Measurements from ENCODE around the gene MTPN. TPM values are rescaled to one million over a fixed set of nuclear protein-coding genes. Genes with fewer than 3 reads are reported as not detected.

MTPN gene
- total RNA-seq, 6 experiments from 2014 or later: 31.6 to 42.3 (median 39.5) TPM

DNA sequence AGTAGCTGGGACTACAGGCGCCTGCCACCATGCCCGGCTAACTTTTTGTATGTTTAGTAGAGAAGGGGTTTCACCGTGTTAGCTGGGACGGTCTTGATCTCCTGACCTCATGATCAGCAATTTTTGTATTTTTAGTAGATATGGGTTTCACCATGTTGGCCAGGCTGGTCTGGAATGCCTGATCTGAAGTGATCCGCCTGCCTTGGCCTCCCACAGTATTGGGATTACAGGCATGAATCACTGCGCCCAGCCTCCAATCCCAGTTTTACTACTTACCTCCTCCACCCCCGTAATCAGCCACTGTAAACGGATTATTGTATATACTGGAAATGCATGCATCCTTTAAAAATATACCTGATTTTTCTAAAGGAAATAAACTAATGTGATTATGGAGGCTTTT lies 35.1 kb upstream of the MTPN start:
- Histone ChIP-seq H3K36me3 (no peaks in the 10 kb centered on the region), H3K27ac (no peak overlapping the region), H3K27me3 (no peaks in the 10 kb centered on the region), H3K4me3 (no peak overlapping the region), H3K4me1 (no peaks in the 10 kb centered on the region), H3K9me3 (no peaks in the 10 kb centered on the region)
- DNase-seq (no peak), ATAC-seq (no peak)
- intact Hi-C loops (cut with DNase I): loop anchor here in 1 of 2 donors (5.0 kb wide), 1 partner anchor 210 kb away; no protein-coding TSS in a partner anchor
- WGBS (ENCODE audit: insufficient coverage, low coverage, low lambda C conversion rate, missing lambda C conversion rate): 73% methylated on average over 6 of the region's 8 CpGs
- no peak for TF ChIP-seq POLR2A (IDR thresholded peaks at IDR 0.05)
- TF ChIP-seq, protein P1, sequence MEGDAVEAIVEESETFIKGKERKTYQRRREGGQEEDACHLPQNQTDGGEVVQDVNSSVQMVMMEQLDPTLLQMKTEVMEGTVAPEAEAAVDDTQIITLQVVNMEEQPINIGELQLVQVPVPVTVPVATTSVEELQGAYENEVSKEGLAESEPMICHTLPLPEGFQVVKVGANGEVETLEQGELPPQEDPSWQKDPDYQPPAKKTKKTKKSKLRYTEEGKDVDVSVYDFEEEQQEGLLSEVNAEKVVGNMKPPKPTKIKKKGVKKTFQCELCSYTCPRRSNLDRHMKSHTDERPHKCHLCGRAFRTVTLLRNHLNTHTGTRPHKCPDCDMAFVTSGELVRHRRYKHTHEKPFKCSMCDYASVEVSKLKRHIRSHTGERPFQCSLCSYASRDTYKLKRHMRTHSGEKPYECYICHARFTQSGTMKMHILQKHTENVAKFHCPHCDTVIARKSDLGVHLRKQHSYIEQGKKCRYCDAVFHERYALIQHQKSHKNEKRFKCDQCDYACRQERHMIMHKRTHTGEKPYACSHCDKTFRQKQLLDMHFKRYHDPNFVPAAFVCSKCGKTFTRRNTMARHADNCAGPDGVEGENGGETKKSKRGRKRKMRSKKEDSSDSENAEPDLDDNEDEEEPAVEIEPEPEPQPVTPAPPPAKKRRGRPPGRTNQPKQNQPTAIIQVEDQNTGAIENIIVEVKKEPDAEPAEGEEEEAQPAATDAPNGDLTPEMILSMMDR (IDR thresholded peaks at IDR 0.05): no peak

- 25% methylated on average over 4 of the region's 4 CpGs for WGBS (ENCODE audit: insufficient coverage, low coverage, low lambda C conversion rate, missing lambda C conversion rate)
- peak; percentile 36 to 67 (median 63) for ATAC-seq
- intact Hi-C loops (cut with DNase I): loop anchor here in 1 of 2 donors (5.0 kb wide), 1 partner anchor 207 kb away; no protein-coding TSS in a partner anchor
Observed at GRCh38 chr7:136009488-136010079, 32.4 kb upstream of the MTPN start.

DNA sequence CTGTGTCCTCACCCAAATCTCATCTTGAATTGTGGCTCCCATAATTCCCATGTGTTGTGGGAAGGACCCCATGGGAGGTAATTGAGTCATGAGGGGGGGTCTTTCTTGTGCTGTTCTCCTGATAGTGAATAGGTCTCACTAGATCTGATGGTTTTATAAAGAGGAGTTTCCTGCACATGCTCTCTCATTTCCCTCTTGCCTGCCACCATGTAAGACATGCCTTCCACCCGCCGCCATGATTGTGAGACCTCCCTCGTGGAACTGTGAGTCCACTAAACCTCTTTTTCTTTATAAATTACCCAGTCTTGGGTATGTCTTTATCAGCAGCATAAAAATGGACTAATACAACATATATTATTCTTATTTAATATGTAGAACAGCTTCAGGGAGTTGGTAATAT lies 29.0 kb upstream of the MTPN start:
- no peaks in the 10 kb centered on the region for H3K4me1 ChIP-seq
- no peak overlapping the region for H3K4me3 ChIP-seq
- 79% methylated on average over 3 of the region's 3 CpGs for WGBS (ENCODE audit: insufficient coverage, low coverage, low lambda C conversion rate, missing lambda C conversion rate)
- TF ChIP-seq, protein P1 (IDR thresholded peaks at IDR 0.05): no peak
- TF ChIP-seq POLR2A (IDR thresholded peaks at IDR 0.05): no peak
- H3K27ac ChIP-seq: no peak overlapping the region
- DNase-seq (no peak), ATAC-seq (no peak)
- no peaks in the 10 kb centered on the region for H3K36me3 ChIP-seq
- H3K9me3 ChIP-seq: no peaks in the 10 kb centered on the region
- intact Hi-C loops (cut with DNase I): no loop called here
- H3K27me3 ChIP-seq: no peaks in the 10 kb centered on the region

More at GRCh38 chr7:136009488-136010079, 32.4 kb upstream of the MTPN start:
- no peaks in the 10 kb centered on the region for H3K27me3 ChIP-seq
- DNase-seq: no peak
- H3K4me1 ChIP-seq: no peaks in the 10 kb centered on the region
- no peak overlapping the region for H3K4me3 ChIP-seq
- no peaks in the 10 kb centered on the region for H3K9me3 ChIP-seq
- no peak for TF ChIP-seq POLR2A (IDR thresholded peaks at IDR 0.05)
- TF ChIP-seq, protein P1 (IDR thresholded peaks at IDR 0.05): peak; percentile 67 to 84 (median 76)
- H3K36me3 ChIP-seq: no peaks in the 10 kb centered on the region
- H3K27ac ChIP-seq: no peak overlapping the region

- no peak overlapping the region for H3K27ac ChIP-seq
- DNase-seq (no peak), ATAC-seq (no peak)
- TF ChIP-seq, protein P1 (IDR thresholded peaks at IDR 0.05): no peak
- TF ChIP-seq POLR2A (IDR thresholded peaks at IDR 0.05): no peak
- no peak overlapping the region for H3K4me3 ChIP-seq
- no peaks in the 10 kb centered on the region for H3K27me3 ChIP-seq
- H3K9me3 ChIP-seq: no peaks in the 10 kb centered on the region
- no peaks in the 10 kb centered on the region for H3K4me1 ChIP-seq
- no peaks in the 10 kb centered on the region for H3K36me3 ChIP-seq
- 75% methylated on average over 3 of the region's 3 CpGs for WGBS (ENCODE audit: insufficient coverage, low coverage, low lambda C conversion rate, missing lambda C conversion rate)
- intact Hi-C loops (cut with DNase I): loop anchor here in 1 of 2 donors (5.0 kb wide), 1 partner anchor 202 kb away; no protein-coding TSS in a partner anchor
Observed at GRCh38 chr7:136004083-136004482, 26.9 kb upstream of the MTPN start.
